Activated CD8-positive, alpha-beta T cell treated with anti-CD3 and anti-CD28 coated beads, Interleukin-2, amount 10 ng/mL, durations not matched to agents 7 days and 5 days (primary cell): ENCODE data around the gene TUSC2. TPM values are rescaled to one million over a fixed set of nuclear protein-coding genes. Genes with fewer than 3 reads are reported as not detected.
A peak's percentile ranks its signal among the peaks of the same experiment; 100 is the strongest.

ENCODE experiments used
- ATAC-seq: fragments of 150-1000 bp; cut with Tn5 transposase; one replicate; pipeline ENCODE4 v1.10.0; 2021; ENCODE audit warnings: moderate library complexity
- CTCF ChIA-PET: fragments of 350-600 bp; sonication (Branson Sonifier 250); formaldehyde crosslinking; loops from one replicate; lab custom pipeline; 2021; ENCODE audit warnings: antibody characterized with exemption; lab: Charles Lee
- POLR2A ChIA-PET: fragments of 350-600 bp; sonication (Branson Sonifier 250); formaldehyde crosslinking; loops from one replicate; lab custom pipeline; 2021; ENCODE audit warnings: antibody characterized with exemption; lab: Charles Lee
- DNase-seq: peaks from one replicate; pipeline ENCODE4 v3.0.0-alpha.2; 2020
- H3K27ac Mint-ChIP-seq: one replicate; pipeline ENCODE4 v1.8.0; 2021; ENCODE audit warnings: mild to moderate bottlenecking, mixed read lengths
- H3K27me3 Mint-ChIP-seq: one replicate; pipeline ENCODE4 v1.8.0; 2021; ENCODE audit warnings: low read depth, mixed read lengths
- H3K36me3 Mint-ChIP-seq: one replicate; pipeline ENCODE4 v1.8.0; 2021; ENCODE audit warnings: low read depth, mixed read lengths
- H3K4me1 Mint-ChIP-seq: one replicate; pipeline ENCODE4 v1.8.0; 2021; ENCODE audit warnings: low read depth, mixed read lengths
- H3K4me3 Mint-ChIP-seq: one replicate; pipeline ENCODE4 v1.8.0; 2021; ENCODE audit warnings: mild to moderate bottlenecking, mixed read lengths
- H3K9me3 Mint-ChIP-seq: one replicate; pipeline ENCODE4 v1.8.0; 2022; ENCODE audit warnings: mixed read lengths; ENCODE audit not compliant: insufficient read depth
- total RNA-seq, 2 experiments: library from RNA; stranded (reverse); gene quantifications; one replicate each; pipeline ENCODE4 v1.2.3, GENCODE V29; 2021

The TUSC2 gene
- total RNA-seq, 2 experiments from 2014 or later = 18.5 to 20.8 TPM

GRCh38 chr3:50365080-50365841 lies 37.2 kb upstream of the TUSC2 start:
- peak overlapping the region; percentile 86 for H3K27ac Mint-ChIP-seq
- DNase-seq (peak; percentile 98), ATAC-seq (peak; percentile 99)
- ChIA-PET POLR2A (interaction anchor here (0.7 to 1.5 kb wide), 10 partner anchors 8 to 243 kb away, joined by 3 to 6 read pairs (median 3); partner anchors contain the start of genes CYB561D2, NPRL2 and RASSF1), CTCF (interaction anchor here (0.7 to 1.4 kb wide), 5 partner anchors 15 to 202 kb away, joined by 3 to 5 read pairs (median 3); partner anchors contain the start of genes C3orf18, CYB561D2 and NPRL2)
- peaks cover 5% of the 10 kb centered on the region for H3K27me3 Mint-ChIP-seq
- H3K4me1 Mint-ChIP-seq = peaks cover 17% of the 10 kb centered on the region
- peak overlapping the region; percentile 80 for H3K4me3 Mint-ChIP-seq
- no peaks in the 10 kb centered on the region for H3K36me3 Mint-ChIP-seq
- no peaks in the 10 kb centered on the region for H3K9me3 Mint-ChIP-seq

- Mint-ChIP-seq H3K27me3 (peaks cover 5% of the 10 kb centered on the region), H3K4me3 (peak overlapping the region; percentile 80), H3K4me1 (peaks cover 24% of the 10 kb centered on the region), H3K27ac (peak overlapping the region; percentile 52), H3K9me3 (no peaks in the 10 kb centered on the region), H3K36me3 (no peaks in the 10 kb centered on the region)
- CTCF ChIA-PET = interaction anchor here (0.9 to 1.4 kb wide), 3 partner anchors 14 to 177 kb away, joined by 3 to 5 read pairs (median 5); partner anchors contain the start of genes CYB561D2 and NPRL2
- ATAC-seq (no peak), DNase-seq (peak; percentile 36)
- POLR2A ChIA-PET = interaction anchor here (0.6 to 1.5 kb wide), 6 partner anchors 10 to 209 kb away, joined by 3 to 5 read pairs (median 3); partner anchors contain the start of genes CYB561D2 and NPRL2
These were observed 36.6 kb upstream of the TUSC2 start for GRCh38 chr3:50364573-50365079.

- Mint-ChIP-seq H3K36me3 (peaks cover 21% of the 10 kb centered on the region), H3K4me3 (peak overlapping the region; percentile 96), H3K27ac (peak overlapping the region; percentile 93), H3K9me3 (no peaks in the 10 kb centered on the region), H3K4me1 (peaks cover 53% of the 10 kb centered on the region), H3K27me3 (peaks cover 5% of the 10 kb centered on the region)
- ATAC-seq (no peak), DNase-seq (no peak)
- ChIA-PET CTCF (interaction anchor here (1.2 kb wide), 1 partner anchor 10 kb away, joined by 5 read pairs; the partner anchor contains the start of genes CYB561D2 and NPRL2), POLR2A (interaction anchor here (0.8 to 1.6 kb wide), 3 partner anchors 9 to 22 kb away, joined by 3 to 9 read pairs (median 4); partner anchors contain the start of genes CYB561D2, NPRL2 and RASSF1)
These were observed 31.7 kb upstream of the TUSC2 start for GRCh38 chr3:50359760-50360110.

- Mint-ChIP-seq H3K36me3 (peaks cover 26% of the 10 kb centered on the region), H3K9me3 (no peaks in the 10 kb centered on the region), H3K27ac (peak within 1 kb of the TSS; percentile 93), H3K4me1 (peaks cover 50% of the 10 kb centered on the region), H3K4me3 (peak within 1 kb of the TSS; percentile 96), H3K27me3 (peaks cover 5% of the 10 kb centered on the region)
- ChIA-PET POLR2A (interaction anchor here (0.6 to 1.6 kb wide), 4 partner anchors 9 to 22 kb away, joined by 3 to 9 read pairs (median 4); partner anchors contain the start of genes CYB561D2, NPRL2 and RASSF1), CTCF (interaction anchor here (0.9 to 1.2 kb wide), 2 partner anchors 9 to 18 kb away, joined by 3 to 5 read pairs; partner anchors contain the start of genes CYB561D2, NPRL2 and RASSF1)
- DNase-seq = peak; percentile 98
- peak; percentile 99 for ATAC-seq
These were observed 31.1 kb upstream of the TUSC2 start, which contains the start of gene TMEM115 for GRCh38 chr3:50358911-50359759. TSS of gene TMEM115 (minus strand) at chr3:50359521. CDS start at chr3:50359063, 458 bp downstream.

GRCh38 chr3:50358355-50358910 lies 30.4 kb upstream of the TUSC2 start:
- POLR2A ChIA-PET = interaction anchor here (1.9 kb wide), 1 partner anchor 18 kb away, joined by 9 read pairs; the partner anchor contains the start of gene RASSF1
- Mint-ChIP-seq H3K27ac (peak overlapping the region; percentile 84), H3K9me3 (no peaks in the 10 kb centered on the region), H3K36me3 (peaks cover 27% of the 10 kb centered on the region), H3K4me1 (peaks cover 48% of the 10 kb centered on the region), H3K4me3 (peak overlapping the region; percentile 96), H3K27me3 (peaks cover 4% of the 10 kb centered on the region)
- ATAC-seq = no peak
- DNase-seq = no peak
- CTCF ChIA-PET = interaction anchor here (0.9 kb wide), 1 partner anchor 18 kb away, joined by 3 read pairs; the partner anchor contains the start of gene RASSF1

GRCh38 chr3:50357481-50357880 lies 29.5 kb upstream of the TUSC2 start:
- H3K27me3 Mint-ChIP-seq = no peaks in the 10 kb centered on the region
- DNase-seq (no peak), ATAC-seq (no peak)
- H3K4me1 Mint-ChIP-seq = peaks cover 50% of the 10 kb centered on the region
- ChIA-PET CTCF (interaction anchor here (1.3 to 2.0 kb wide), 3 partner anchors 10 to 19 kb away, joined by 4 to 11 read pairs (median 5); partner anchors contain the start of gene ZMYND10), POLR2A (interaction anchor here (0.9 to 2.2 kb wide), 4 partner anchors 8 to 254 kb away, joined by 3 to 11 read pairs (median 6); partner anchors contain the start of genes CISH and RASSF1)
- H3K36me3 Mint-ChIP-seq = peaks cover 32% of the 10 kb centered on the region
- no peaks in the 10 kb centered on the region for H3K9me3 Mint-ChIP-seq
- peak overlapping the region; percentile 44 for H3K27ac Mint-ChIP-seq
- peak overlapping the region; percentile 96 for H3K4me3 Mint-ChIP-seq

GRCh38 chr3:50356553-50356952 lies 28.5 kb upstream of the TUSC2 start:
- POLR2A ChIA-PET = interaction anchor here (0.8 to 2.2 kb wide), 4 partner anchors 11 to 255 kb away, joined by 3 to 11 read pairs (median 6); partner anchors contain the start of genes CISH, RASSF1 and ZMYND10
- H3K4me1 Mint-ChIP-seq = peaks cover 55% of the 10 kb centered on the region
- peaks cover 33% of the 10 kb centered on the region for H3K36me3 Mint-ChIP-seq
- CTCF ChIA-PET = interaction anchor here (1.0 to 2.0 kb wide), 6 partner anchors 9 to 186 kb away, joined by 3 to 11 read pairs (median 4); partner anchors contain the start of genes RASSF1 and ZMYND10
- no peak for ATAC-seq
- no peak for DNase-seq
- H3K27me3 Mint-ChIP-seq = no peaks in the 10 kb centered on the region
- no peaks in the 10 kb centered on the region for H3K9me3 Mint-ChIP-seq
- no peak overlapping the region for H3K27ac Mint-ChIP-seq
- peak overlapping the region; percentile 96 for H3K4me3 Mint-ChIP-seq

GRCh38 chr3:50355829-50356552 lies 28.0 kb upstream of the TUSC2 start:
- ChIA-PET POLR2A (interaction anchor here (0.8 to 3.5 kb wide), 3 partner anchors 10 to 18 kb away, joined by 3 to 21 read pairs (median 11); partner anchors contain the start of genes RASSF1 and ZMYND10), CTCF (interaction anchor here (1.0 to 2.0 kb wide), 6 partner anchors 9 to 186 kb away, joined by 3 to 11 read pairs (median 4); partner anchors contain the start of genes RASSF1 and ZMYND10)
- ATAC-seq = no peak
- no peak for DNase-seq
- Mint-ChIP-seq H3K4me3 (peak overlapping the region; percentile 96), H3K36me3 (peaks cover 39% of the 10 kb centered on the region), H3K9me3 (no peaks in the 10 kb centered on the region), H3K27ac (no peak overlapping the region), H3K4me1 (peaks cover 61% of the 10 kb centered on the region), H3K27me3 (no peaks in the 10 kb centered on the region)

GRCh38 chr3:50354850-50355249 lies 26.8 kb upstream of the TUSC2 start:
- Mint-ChIP-seq H3K27ac (no peak overlapping the region), H3K4me1 (peaks cover 64% of the 10 kb centered on the region), H3K36me3 (peaks cover 47% of the 10 kb centered on the region), H3K4me3 (no peak overlapping the region), H3K9me3 (no peaks in the 10 kb centered on the region), H3K27me3 (no peaks in the 10 kb centered on the region)
- DNase-seq (no peak), ATAC-seq (no peak)
- POLR2A ChIA-PET = interaction anchor here (1.2 to 3.5 kb wide), 3 partner anchors 13 to 55 kb away, joined by 3 to 21 read pairs (median 7); partner anchors contain the start of genes HYAL3, NAA80 and RASSF1
- CTCF ChIA-PET = interaction anchor here (1.1 kb wide), 1 partner anchor 17 kb away, joined by 3 read pairs; no protein-coding TSS in a partner anchor
